MM.1S (cell line): Measurements from ENCODE around the gene AFAP1.

Experiments used
- DNase-seq: peaks from one replicate; pipeline ENCODE4 v3.0.0-alpha.2; 2015
- H2AFZ ChIP-seq: fragments of 300-600 bp; sonication (generic); 2 replicates; pipeline ENCODE4 v1.6.0; 2016; ENCODE audit warnings: antibody characterized with exemption, low read length
- H3F3A ChIP-seq: fragments of 300-600 bp; sonication (generic); 2 replicates; pipeline ENCODE4 v1.6.1; 2016; ENCODE audit warnings: mild to moderate bottlenecking, antibody characterized with exemption, low read length, moderate library complexity, mixed read lengths; ENCODE audit not compliant: insufficient read depth
- H3K27ac ChIP-seq: fragments of 300-600 bp; sonication (generic); 2 replicates; pipeline ENCODE4 v1.5.1; 2016; ENCODE audit warnings: mild to moderate bottlenecking, low read length
- H3K27me3 ChIP-seq: fragments of 300-600 bp; sonication (generic); replicated peaks from 2 replicates; pipeline ENCODE4 v1.6.0; 2016; ENCODE audit warnings: low read length; ENCODE audit not compliant: insufficient read depth
- H3K36me3 ChIP-seq: fragments of 300-600 bp; sonication (generic); replicated peaks from 2 replicates; pipeline ENCODE4 v1.6.1; 2016; ENCODE audit warnings: mild to moderate bottlenecking, low read length, mixed read lengths; ENCODE audit not compliant: insufficient read depth
- H3K4me1 ChIP-seq: fragments of 300-600 bp; sonication (generic); 2 replicates; pipeline ENCODE4 v1.6.1; 2016; ENCODE audit warnings: low read length, mixed read lengths
- H3K4me2 ChIP-seq: fragments of 300-600 bp; sonication (generic); 2 replicates; pipeline ENCODE4 v1.6.0; 2016; ENCODE audit warnings: low read depth, low read length
- H3K4me3 ChIP-seq: fragments of 300-600 bp; sonication (generic); 2 replicates; pipeline ENCODE4 v1.5.1; 2016; ENCODE audit warnings: low read length, mixed read lengths
- H3K79me2 ChIP-seq: fragments of 300-600 bp; sonication (generic); 2 replicates; pipeline ENCODE4 v1.6.1; 2016; ENCODE audit warnings: mixed run types, low read length, mixed read lengths
- H3K9ac ChIP-seq: fragments of 300-600 bp; sonication (generic); 2 replicates; pipeline ENCODE4 v1.6.1; 2016; ENCODE audit warnings: low read length, mixed read lengths
- H3K9me2 ChIP-seq: fragments of 300-600 bp; sonication (generic); replicated peaks from 2 replicates; pipeline ENCODE4 v1.6.1; 2016; ENCODE audit warnings: mild to moderate bottlenecking, low read length, mixed read lengths; ENCODE audit not compliant: insufficient read depth
- H3K9me3 ChIP-seq: fragments of 300-600 bp; sonication (generic); replicated peaks from 2 replicates; pipeline ENCODE4 v1.6.1; 2016; ENCODE audit warnings: mild to moderate bottlenecking, low read length, mixed read lengths; ENCODE audit not compliant: insufficient read depth
- H4K20me1 ChIP-seq: fragments of 300-600 bp; sonication (generic); 2 replicates; pipeline ENCODE4 v1.6.1; 2016; ENCODE audit warnings: mild to moderate bottlenecking, low read length, moderate library complexity, mixed read lengths; ENCODE audit not compliant: insufficient read depth
- EZH2 ChIP-seq: fragments of 300-600 bp; sonication (generic); optimal IDR thresholded peaks from 2 replicates; pipeline ENCODE3; 2017; ENCODE audit warnings: low read depth, mild to moderate bottlenecking, antibody characterized with exemption, low read length, mixed read lengths
- EZH2phosphoT487 ChIP-seq: fragments of 300-600 bp; sonication (generic); IDR thresholded peaks from 2 replicates; pipeline ENCODE4 v1.6.1; 2018; ENCODE audit warnings: antibody characterized with exemption, low read length
- TF ChIP-seq, protein P1 (sequence below): fragments of 300-600 bp; sonication (generic); IDR thresholded peaks from 2 replicates; pipeline ENCODE4 v1.5.1; 2016; ENCODE audit warnings: antibody characterized with exemption, low read length, mixed read lengths

The AFAP1 gene

DNA sequence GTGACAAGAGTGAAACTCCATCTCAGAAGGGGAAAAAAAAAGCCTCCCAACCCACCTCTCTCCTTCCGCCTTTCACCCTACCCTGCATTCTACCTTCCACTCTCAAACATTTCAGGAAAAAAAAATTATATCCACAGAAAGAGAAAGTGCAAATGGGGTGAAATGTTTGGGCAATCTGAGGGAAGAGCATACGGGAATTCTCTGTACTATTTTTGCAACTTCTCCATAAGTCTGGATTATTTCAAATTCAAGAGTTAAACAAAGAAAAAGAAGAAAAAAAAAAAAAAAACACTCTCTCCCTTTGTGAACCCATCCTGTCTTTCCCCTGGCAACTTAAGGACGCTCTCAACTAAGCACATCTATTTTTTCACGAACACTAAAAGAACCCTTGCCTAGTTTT, 41.3 kb downstream of the AFAP1 start:
- no peaks in the 10 kb centered on the region for H3K4me1 ChIP-seq
- no peak overlapping the region for H2AFZ ChIP-seq
- H3K9ac ChIP-seq, result no peak overlapping the region
- no peak overlapping the region for H3K4me3 ChIP-seq
- H3K4me2 ChIP-seq, result no peak overlapping the region
- H3F3A ChIP-seq, result no peaks in the 10 kb centered on the region
- H3K27me3 ChIP-seq, result peaks cover 94% of the 10 kb centered on the region
- TF ChIP-seq EZH2phosphoT487 (no peak), EZH2 (no peak)
- TF ChIP-seq, protein P1, sequence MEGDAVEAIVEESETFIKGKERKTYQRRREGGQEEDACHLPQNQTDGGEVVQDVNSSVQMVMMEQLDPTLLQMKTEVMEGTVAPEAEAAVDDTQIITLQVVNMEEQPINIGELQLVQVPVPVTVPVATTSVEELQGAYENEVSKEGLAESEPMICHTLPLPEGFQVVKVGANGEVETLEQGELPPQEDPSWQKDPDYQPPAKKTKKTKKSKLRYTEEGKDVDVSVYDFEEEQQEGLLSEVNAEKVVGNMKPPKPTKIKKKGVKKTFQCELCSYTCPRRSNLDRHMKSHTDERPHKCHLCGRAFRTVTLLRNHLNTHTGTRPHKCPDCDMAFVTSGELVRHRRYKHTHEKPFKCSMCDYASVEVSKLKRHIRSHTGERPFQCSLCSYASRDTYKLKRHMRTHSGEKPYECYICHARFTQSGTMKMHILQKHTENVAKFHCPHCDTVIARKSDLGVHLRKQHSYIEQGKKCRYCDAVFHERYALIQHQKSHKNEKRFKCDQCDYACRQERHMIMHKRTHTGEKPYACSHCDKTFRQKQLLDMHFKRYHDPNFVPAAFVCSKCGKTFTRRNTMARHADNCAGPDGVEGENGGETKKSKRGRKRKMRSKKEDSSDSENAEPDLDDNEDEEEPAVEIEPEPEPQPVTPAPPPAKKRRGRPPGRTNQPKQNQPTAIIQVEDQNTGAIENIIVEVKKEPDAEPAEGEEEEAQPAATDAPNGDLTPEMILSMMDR, result no peak
- H3K9me2 ChIP-seq, result no peaks in the 10 kb centered on the region
- no peak overlapping the region for H3K27ac ChIP-seq
- no peaks in the 10 kb centered on the region for H3K9me3 ChIP-seq
- no peaks in the 10 kb centered on the region for H4K20me1 ChIP-seq
- no peaks in the 10 kb centered on the region for H3K36me3 ChIP-seq
- H3K79me2 ChIP-seq, result no peaks in the 10 kb centered on the region
- no peak for DNase-seq

DNA sequence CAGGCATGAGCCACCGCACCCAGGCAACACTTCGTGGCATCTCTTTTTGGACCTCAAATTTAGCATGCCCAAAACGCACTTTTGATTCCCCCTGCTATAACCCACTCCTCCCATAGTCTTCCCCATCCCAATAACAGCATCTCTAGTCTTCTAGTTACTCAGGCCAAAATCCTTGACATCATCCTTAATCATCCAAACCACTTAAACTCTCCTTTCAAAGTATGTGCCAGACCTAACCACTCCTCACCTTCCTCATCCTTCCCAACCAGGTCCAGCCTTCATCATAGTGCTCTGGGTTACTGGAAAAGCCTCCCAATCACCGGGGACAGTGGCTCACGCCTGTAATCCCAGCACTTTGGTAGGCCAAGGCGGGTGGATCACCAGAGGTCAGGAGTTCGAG, 41.9 kb downstream of the AFAP1 start:
- Histone ChIP-seq H3K9me3 (no peaks in the 10 kb centered on the region), H3K9me2 (no peaks in the 10 kb centered on the region), H3K36me3 (no peaks in the 10 kb centered on the region), H3K4me1 (no peaks in the 10 kb centered on the region), H3K9ac (no peak overlapping the region), H3K27ac (no peak overlapping the region), H3K4me3 (no peak overlapping the region), H4K20me1 (no peaks in the 10 kb centered on the region), H3K27me3 (peaks cover 95% of the 10 kb centered on the region), H2AFZ (no peak overlapping the region), H3F3A (no peaks in the 10 kb centered on the region), H3K4me2 (no peak overlapping the region), H3K79me2 (no peaks in the 10 kb centered on the region)
- TF ChIP-seq EZH2phosphoT487 (no peak), EZH2 (no peak)
- TF ChIP-seq, protein P1, result no peak
- DNase-seq, result no peak

DNA sequence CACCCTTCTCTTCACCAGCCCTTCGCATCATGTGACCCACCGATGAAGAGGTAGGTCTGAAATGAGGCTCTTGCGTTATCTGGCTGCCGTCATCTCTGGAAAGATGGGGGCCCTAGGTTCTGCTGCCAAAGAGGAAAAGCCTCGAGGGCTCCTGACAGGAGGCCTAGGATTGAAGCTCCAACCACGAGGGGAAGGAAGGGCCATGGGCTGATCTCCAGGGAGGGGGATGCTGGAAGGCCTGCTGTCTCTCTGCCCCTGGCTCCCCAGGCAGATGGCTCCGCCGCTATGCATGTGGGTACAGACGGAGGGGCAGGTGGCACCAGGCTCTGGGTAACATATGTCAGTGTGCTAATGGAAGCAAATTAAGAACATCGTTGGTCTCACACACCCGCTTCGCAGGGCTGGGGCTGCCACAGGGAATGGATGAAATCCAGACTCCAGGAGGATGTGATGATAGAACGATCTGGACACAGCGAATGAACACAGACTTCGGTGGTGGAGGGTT, 44.9 kb downstream of the AFAP1 start:
- no peaks in the 10 kb centered on the region for H3K79me2 ChIP-seq
- H3K9ac ChIP-seq, result no peak overlapping the region
- no peaks in the 10 kb centered on the region for H4K20me1 ChIP-seq
- no peak for DNase-seq
- no peak overlapping the region for H2AFZ ChIP-seq
- no peaks in the 10 kb centered on the region for H3K9me2 ChIP-seq
- no peaks in the 10 kb centered on the region for H3K36me3 ChIP-seq
- no peak overlapping the region for H3K27ac ChIP-seq
- peaks cover 95% of the 10 kb centered on the region for H3K27me3 ChIP-seq
- no peaks in the 10 kb centered on the region for H3K9me3 ChIP-seq
- H3K4me3 ChIP-seq, result no peak overlapping the region
- H3K4me2 ChIP-seq, result no peak overlapping the region
- H3K4me1 ChIP-seq, result no peaks in the 10 kb centered on the region
- TF ChIP-seq EZH2, result no peak
- TF ChIP-seq, protein P1, result no peak
- TF ChIP-seq EZH2phosphoT487, result no peak
- H3F3A ChIP-seq, result no peaks in the 10 kb centered on the region
